ENCODE results near the gene CLSTN2. TPM values are rescaled to one million over a fixed set of nuclear protein-coding genes. Genes with fewer than 3 reads are reported as not detected.

Gene CLSTN2
- total RNA-seq, 1 donor from 2014 or later, result 4.7 TPM

GRCh38 chr3:140447136-140447535, 512.2 kb downstream of the CLSTN2 start:
- Histone ChIP-seq H3K9ac (ENCODE audit: low read depth in 1 of 3, low read length in 3 of 3) (no peak overlapping the region), H3K4me3 (ENCODE audit: low read length in 3 of 3) (no peak overlapping the region), H3K36me3 (ENCODE audit: control insufficient read depth in 3 of 3, insufficient read depth in 3 of 3, low read length in 3 of 3) (no peaks in the 10 kb centered on the region), H3K9me3 (ENCODE audit: control insufficient read depth in 3 of 3, low read length in 3 of 3) (no peaks in the 10 kb centered on the region), H3K27me3 (ENCODE audit: control insufficient read depth in 3 of 3, insufficient read depth in 3 of 3, low read length in 3 of 3) (no peaks in the 10 kb centered on the region), H3K4me1 (ENCODE audit: control insufficient read depth in 3 of 3, insufficient read depth in 3 of 3, low read length in 3 of 3) (no peaks in the 10 kb centered on the region), H3K27ac (ENCODE audit: low read depth, low read length) (no peak overlapping the region)

DNA sequence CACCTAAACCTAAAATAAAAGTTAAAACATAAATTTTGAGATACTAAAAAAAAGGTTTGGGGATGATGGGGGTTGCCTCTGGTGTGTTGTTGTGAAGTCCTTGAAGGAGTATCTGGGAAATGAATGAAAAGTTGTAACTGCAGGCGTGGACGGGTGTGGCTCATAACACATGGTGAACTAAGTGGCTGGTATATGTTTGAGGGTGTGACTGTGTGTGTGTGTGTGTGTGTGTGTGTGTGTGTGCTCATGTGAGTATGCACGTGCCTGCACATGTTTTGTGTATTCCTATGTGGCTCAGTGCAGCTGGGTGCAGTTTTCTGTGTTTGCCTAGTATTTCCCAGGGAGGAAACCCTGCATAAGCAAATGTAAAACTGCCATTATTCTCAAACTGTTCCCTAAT, 513.0 kb downstream of the CLSTN2 start:
- Histone ChIP-seq H3K27ac (ENCODE audit: low read depth, low read length) (no peak overlapping the region), H3K27me3 (ENCODE audit: control insufficient read depth in 3 of 3, insufficient read depth in 3 of 3, low read length in 3 of 3) (no peaks in the 10 kb centered on the region), H3K9ac (ENCODE audit: low read depth in 1 of 3, low read length in 3 of 3) (no peak overlapping the region), H3K4me3 (ENCODE audit: low read length in 3 of 3) (no peak overlapping the region), H3K9me3 (ENCODE audit: control insufficient read depth in 3 of 3, low read length in 3 of 3) (no peaks in the 10 kb centered on the region), H3K4me1 (ENCODE audit: control insufficient read depth in 3 of 3, insufficient read depth in 3 of 3, low read length in 3 of 3) (no peaks in the 10 kb centered on the region), H3K36me3 (ENCODE audit: control insufficient read depth in 3 of 3, insufficient read depth in 3 of 3, low read length in 3 of 3) (no peaks in the 10 kb centered on the region)

DNA sequence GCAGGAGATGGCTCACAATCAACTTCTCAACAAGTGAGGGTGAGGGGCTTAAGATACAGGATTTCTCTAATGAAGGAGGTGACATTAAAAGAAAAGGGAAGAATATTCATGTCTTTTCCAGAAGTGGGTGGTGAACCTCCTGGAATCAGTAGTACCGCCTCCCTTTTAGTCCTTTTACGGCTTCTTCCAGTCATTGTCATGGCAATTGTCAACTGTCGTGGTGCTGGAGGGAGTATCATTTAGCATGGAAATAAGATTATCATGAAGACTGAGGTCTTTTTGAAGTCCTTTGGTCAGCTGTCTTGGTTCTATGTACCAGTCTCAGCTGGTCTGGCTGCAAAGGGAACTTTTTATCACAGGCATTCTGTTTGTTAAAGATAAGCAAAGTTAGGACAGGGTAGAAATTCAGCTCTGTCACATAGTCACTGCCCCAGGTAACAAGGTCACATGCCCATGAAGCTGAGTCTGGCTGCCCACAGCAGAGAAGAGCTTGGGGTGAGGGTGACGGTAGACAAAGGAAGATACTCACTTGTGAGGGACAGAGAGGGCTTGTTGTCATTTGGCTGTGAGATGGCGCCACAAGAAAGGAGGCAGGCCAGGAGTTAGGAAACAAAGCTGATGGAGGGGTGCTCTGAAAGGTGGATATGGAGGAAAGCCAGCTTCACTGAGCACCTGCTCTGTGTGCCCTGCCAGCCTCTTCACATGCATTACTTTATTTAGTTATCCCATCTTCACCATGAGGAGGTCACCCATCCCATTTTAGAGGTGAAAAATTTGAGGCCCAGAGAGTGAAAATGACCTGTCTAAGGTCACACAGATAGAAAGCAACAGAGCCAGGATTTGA, 514.6 kb downstream of the CLSTN2 start:
- no peak overlapping the region for H3K4me3 ChIP-seq (ENCODE audit: low read length in 3 of 3)

DNA sequence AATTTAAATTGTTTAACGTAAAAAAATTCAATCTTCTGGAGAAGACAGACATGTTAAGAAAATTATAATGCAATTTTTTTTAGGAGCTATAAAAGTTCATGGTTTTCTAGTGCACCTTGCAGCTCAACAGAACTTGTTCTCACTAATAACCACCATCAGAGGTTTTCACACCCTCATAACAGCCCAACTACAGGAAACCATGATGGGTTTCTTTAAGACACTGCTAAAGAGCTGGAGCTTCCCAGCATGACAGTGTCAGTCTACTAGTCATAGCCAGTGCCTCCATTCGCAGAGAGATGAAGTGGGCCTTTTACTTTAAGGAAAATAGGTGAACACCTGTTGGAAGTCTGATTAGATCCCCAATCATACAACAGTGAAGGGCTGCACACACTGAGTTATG, 518.8 kb downstream of the CLSTN2 start:
- Histone ChIP-seq H3K36me3 (ENCODE audit: control insufficient read depth in 3 of 3, insufficient read depth in 3 of 3, low read length in 3 of 3) (no peaks in the 10 kb centered on the region), H3K9me3 (ENCODE audit: control insufficient read depth in 3 of 3, low read length in 3 of 3) (no peaks in the 10 kb centered on the region), H3K4me1 (ENCODE audit: control insufficient read depth in 3 of 3, insufficient read depth in 3 of 3, low read length in 3 of 3) (peaks cover 0 to 3% (median 0%) of the 10 kb centered on the region in 3 donors), H3K27ac (ENCODE audit: low read depth, low read length) (no peak overlapping the region), H3K9ac (ENCODE audit: low read depth in 1 of 3, low read length in 3 of 3) (no peak overlapping the region), H3K4me3 (ENCODE audit: low read length in 3 of 3) (no peak overlapping the region), H3K27me3 (ENCODE audit: control insufficient read depth in 3 of 3, insufficient read depth in 3 of 3, low read length in 3 of 3) (no peaks in the 10 kb centered on the region)

More for the DNA sequence above, 514.6 kb downstream of the CLSTN2 start:
- no peak overlapping the region for H3K27ac ChIP-seq (ENCODE audit: low read depth, low read length)
- H3K9ac ChIP-seq (ENCODE audit: low read depth in 1 of 3, low read length in 3 of 3), result no peak overlapping the region
- no peaks in the 10 kb centered on the region for H3K36me3 ChIP-seq (ENCODE audit: control insufficient read depth in 3 of 3, insufficient read depth in 3 of 3, low read length in 3 of 3)
- H3K4me1 ChIP-seq (ENCODE audit: control insufficient read depth in 3 of 3, insufficient read depth in 3 of 3, low read length in 3 of 3), result no peaks in the 10 kb centered on the region
- H3K9me3 ChIP-seq (ENCODE audit: control insufficient read depth in 3 of 3, low read length in 3 of 3), result no peaks in the 10 kb centered on the region
- no peaks in the 10 kb centered on the region for H3K27me3 ChIP-seq (ENCODE audit: control insufficient read depth in 3 of 3, insufficient read depth in 3 of 3, low read length in 3 of 3)

GRCh38 chr3:140455521-140456214, 520.7 kb downstream of the CLSTN2 start:
- Histone ChIP-seq H3K4me1 (ENCODE audit: control insufficient read depth in 3 of 3, insufficient read depth in 3 of 3, low read length in 3 of 3) (peaks cover 0 to 3% (median 0%) of the 10 kb centered on the region in 3 donors), H3K27ac (ENCODE audit: low read depth, low read length) (no peak overlapping the region), H3K36me3 (ENCODE audit: control insufficient read depth in 3 of 3, insufficient read depth in 3 of 3, low read length in 3 of 3) (no peaks in the 10 kb centered on the region), H3K9me3 (ENCODE audit: control insufficient read depth in 3 of 3, low read length in 3 of 3) (no peaks in the 10 kb centered on the region), H3K9ac (ENCODE audit: low read depth in 1 of 3, low read length in 3 of 3) (no peak overlapping the region), H3K27me3 (ENCODE audit: control insufficient read depth in 3 of 3, insufficient read depth in 3 of 3, low read length in 3 of 3) (no peaks in the 10 kb centered on the region), H3K4me3 (ENCODE audit: low read length in 3 of 3) (no peak overlapping the region)

- Histone ChIP-seq H3K4me3 (ENCODE audit: low read length in 3 of 3) (no peak overlapping the region), H3K4me1 (ENCODE audit: control insufficient read depth in 3 of 3, insufficient read depth in 3 of 3, low read length in 3 of 3) (peaks cover 0 to 3% (median 0%) of the 10 kb centered on the region in 3 donors)
These were observed 522.0 kb downstream of the CLSTN2 start for GRCh38 chr3:140456974-140457373.

GRCh38 chr3:140459462-140459861, 524.5 kb downstream of the CLSTN2 start:
- peaks cover 0 to 3% (median 0%) of the 10 kb centered on the region in 3 donors for H3K4me1 ChIP-seq (ENCODE audit: control insufficient read depth in 3 of 3, insufficient read depth in 3 of 3, low read length in 3 of 3)
- no peaks in the 10 kb centered on the region for H3K36me3 ChIP-seq (ENCODE audit: control insufficient read depth in 3 of 3, insufficient read depth in 3 of 3, low read length in 3 of 3)
- H3K27me3 ChIP-seq (ENCODE audit: control insufficient read depth in 3 of 3, insufficient read depth in 3 of 3, low read length in 3 of 3), result no peaks in the 10 kb centered on the region
- H3K9ac ChIP-seq (ENCODE audit: low read depth in 1 of 3, low read length in 3 of 3), result no peak overlapping the region
- no peak overlapping the region for H3K27ac ChIP-seq (ENCODE audit: low read depth, low read length)
- no peak overlapping the region for H3K4me3 ChIP-seq (ENCODE audit: low read length in 3 of 3)
- no peaks in the 10 kb centered on the region for H3K9me3 ChIP-seq (ENCODE audit: control insufficient read depth in 3 of 3, low read length in 3 of 3)

More at GRCh38 chr3:140456974-140457373, 522.0 kb downstream of the CLSTN2 start:
- Histone ChIP-seq H3K9me3 (ENCODE audit: control insufficient read depth in 3 of 3, low read length in 3 of 3) (no peaks in the 10 kb centered on the region), H3K9ac (ENCODE audit: low read depth in 1 of 3, low read length in 3 of 3) (no peak overlapping the region), H3K36me3 (ENCODE audit: control insufficient read depth in 3 of 3, insufficient read depth in 3 of 3, low read length in 3 of 3) (no peaks in the 10 kb centered on the region), H3K27me3 (ENCODE audit: control insufficient read depth in 3 of 3, insufficient read depth in 3 of 3, low read length in 3 of 3) (no peaks in the 10 kb centered on the region), H3K27ac (ENCODE audit: low read depth, low read length) (no peak overlapping the region)

GRCh38 chr3:140461250-140461649, 526.3 kb downstream of the CLSTN2 start:
- H3K36me3 ChIP-seq (ENCODE audit: control insufficient read depth in 3 of 3, insufficient read depth in 3 of 3, low read length in 3 of 3), result no peaks in the 10 kb centered on the region
- H3K27ac ChIP-seq (ENCODE audit: low read depth, low read length), result no peak overlapping the region
- no peaks in the 10 kb centered on the region for H3K4me1 ChIP-seq (ENCODE audit: control insufficient read depth in 3 of 3, insufficient read depth in 3 of 3, low read length in 3 of 3)
- no peak overlapping the region for H3K9ac ChIP-seq (ENCODE audit: low read depth in 1 of 3, low read length in 3 of 3)
- H3K9me3 ChIP-seq (ENCODE audit: control insufficient read depth in 3 of 3, low read length in 3 of 3), result no peaks in the 10 kb centered on the region
- H3K27me3 ChIP-seq (ENCODE audit: control insufficient read depth in 3 of 3, insufficient read depth in 3 of 3, low read length in 3 of 3), result no peaks in the 10 kb centered on the region
- H3K4me3 ChIP-seq (ENCODE audit: low read length in 3 of 3), result no peak overlapping the region

DNA sequence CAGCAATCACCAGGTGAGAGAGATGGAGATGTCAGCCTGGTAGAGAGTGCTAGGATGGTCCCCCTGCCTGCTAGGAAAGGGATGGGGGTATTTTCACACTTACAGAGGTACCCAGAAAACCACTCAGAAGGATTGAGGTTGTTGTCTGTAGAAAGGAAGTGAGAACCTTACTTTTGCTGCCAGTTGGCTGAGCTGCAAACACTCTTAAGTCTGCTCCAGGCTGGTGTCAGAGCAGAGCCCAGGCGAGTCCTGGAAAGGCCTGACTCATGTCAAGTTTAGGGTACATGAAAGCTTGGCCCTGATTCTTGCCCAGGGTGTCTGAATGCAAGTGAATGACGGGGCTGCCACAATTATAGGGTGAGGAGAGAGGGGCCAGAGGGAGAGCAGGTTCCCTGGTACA, 528.4 kb downstream of the CLSTN2 start:
- H3K9me3 ChIP-seq (ENCODE audit: control insufficient read depth in 3 of 3, low read length in 3 of 3), result no peaks in the 10 kb centered on the region
- no peaks in the 10 kb centered on the region for H3K36me3 ChIP-seq (ENCODE audit: control insufficient read depth in 3 of 3, insufficient read depth in 3 of 3, low read length in 3 of 3)
- H3K9ac ChIP-seq (ENCODE audit: low read depth in 1 of 3, low read length in 3 of 3), result no peak overlapping the region
- H3K27me3 ChIP-seq (ENCODE audit: control insufficient read depth in 3 of 3, insufficient read depth in 3 of 3, low read length in 3 of 3), result no peaks in the 10 kb centered on the region
- peaks cover 0 to 5% (median 4%) of the 10 kb centered on the region in 3 donors for H3K4me1 ChIP-seq (ENCODE audit: control insufficient read depth in 3 of 3, insufficient read depth in 3 of 3, low read length in 3 of 3)
- H3K4me3 ChIP-seq (ENCODE audit: low read length in 3 of 3), result no peak overlapping the region
- H3K27ac ChIP-seq (ENCODE audit: low read depth, low read length), result no peak overlapping the region

- no peaks in the 10 kb centered on the region for H3K36me3 ChIP-seq (ENCODE audit: control insufficient read depth in 3 of 3, insufficient read depth in 3 of 3, low read length in 3 of 3)
- H3K27me3 ChIP-seq (ENCODE audit: control insufficient read depth in 3 of 3, insufficient read depth in 3 of 3, low read length in 3 of 3), result peaks cover 0 to 2% (median 0%) of the 10 kb centered on the region in 3 donors
- peaks cover 0 to 5% (median 4%) of the 10 kb centered on the region in 3 donors for H3K4me1 ChIP-seq (ENCODE audit: control insufficient read depth in 3 of 3, insufficient read depth in 3 of 3, low read length in 3 of 3)
- no peak overlapping the region for H3K4me3 ChIP-seq (ENCODE audit: low read length in 3 of 3)
- no peak overlapping the region for H3K27ac ChIP-seq (ENCODE audit: low read depth, low read length)
- H3K9me3 ChIP-seq (ENCODE audit: control insufficient read depth in 3 of 3, low read length in 3 of 3), result no peaks in the 10 kb centered on the region
- H3K9ac ChIP-seq (ENCODE audit: low read depth in 1 of 3, low read length in 3 of 3), result no peak overlapping the region
These were observed 531.0 kb downstream of the CLSTN2 start for GRCh38 chr3:140465988-140466387.

Data from skeletal muscle tissue (tissue), 4 donors.